Umbilical cord (tissue), 2 donors: Measurements from ENCODE around the gene SETD7. TPM values are rescaled to one million over a fixed set of nuclear protein-coding genes. Genes with fewer than 3 reads are reported as not detected.
"Not testable (repeated sequence)": the region's sequence is repeated elsewhere in the genome, so short reads cannot be mapped to it uniquely, and the experiment has no call there.

Experiments
- DNase-seq: peaks from one replicate; pipeline ENCODE4 v3.0.0-alpha.2; 2015; ENCODE audit warnings: low spot score
- total RNA-seq: library from RNA; depleted of rRNA; stranded (reverse); fragments of >200 nt; gene quantifications from one replicate; pipeline ENCODE4 v1.2.3, GENCODE V29; 2014; ENCODE audit warnings: low replicate concordance; ENCODE audit not compliant: insufficient read depth

Gene SETD7
- total RNA-seq, 1 donor from 2014 or later = 122 TPM

DNA sequence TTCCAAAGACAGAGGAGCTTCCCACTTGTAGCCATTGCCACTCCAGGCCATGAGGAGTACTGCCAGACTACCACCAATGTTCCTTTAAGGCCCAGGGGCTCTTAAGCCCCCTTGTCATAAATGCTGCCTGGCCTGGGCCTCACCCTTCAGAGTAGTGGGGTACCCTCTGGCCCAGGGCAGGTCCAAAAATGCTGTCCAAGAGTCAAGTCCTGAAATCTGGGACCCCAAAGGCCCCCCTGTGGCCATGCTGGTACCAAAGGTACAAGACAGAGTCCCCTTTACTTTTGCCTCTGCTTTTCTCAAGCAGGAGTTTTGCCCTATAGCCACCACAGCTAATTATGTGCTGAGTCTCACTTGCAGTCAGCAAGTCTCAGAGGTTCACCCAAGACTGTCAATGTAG, 85.7 kb downstream of the SETD7 start:
- DNase-seq = no peak

- no peak for DNase-seq
Observed at GRCh38 chr4:139469869-139470268, 86.2 kb downstream of the SETD7 start.

GRCh38 chr4:139469216-139469615, 86.8 kb downstream of the SETD7 start:
- no peak for DNase-seq

- DNase-seq = not testable (repeated sequence)
Observed at GRCh38 chr4:139468756-139469155, 87.3 kb downstream of the SETD7 start.

- DNase-seq = no peak
Observed at GRCh38 chr4:139465922-139466321, 90.1 kb downstream of the SETD7 start.

DNA sequence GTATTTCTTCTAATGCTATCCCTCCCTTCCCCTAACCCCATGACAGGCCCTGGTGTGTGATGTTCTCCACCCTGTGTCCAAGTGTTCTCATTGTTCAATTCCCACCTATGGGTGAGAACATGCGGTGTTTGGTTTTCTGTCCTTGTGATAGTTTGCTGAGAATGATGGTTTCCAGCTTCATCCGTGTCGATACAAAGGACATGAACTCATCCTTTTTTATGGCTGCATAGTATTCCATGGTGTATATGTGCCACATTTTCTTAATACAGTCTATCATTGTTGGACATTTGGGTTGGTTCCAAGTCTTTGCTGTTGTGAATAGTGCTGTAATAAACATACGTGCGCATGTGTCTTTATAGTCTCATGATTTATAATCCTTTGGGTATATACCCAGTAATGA, 91.5 kb downstream of the SETD7 start:
- not testable (repeated sequence) for DNase-seq

- no peak for DNase-seq
Observed at GRCh38 chr4:139461022-139461628, 94.9 kb downstream of the SETD7 start.

DNA sequence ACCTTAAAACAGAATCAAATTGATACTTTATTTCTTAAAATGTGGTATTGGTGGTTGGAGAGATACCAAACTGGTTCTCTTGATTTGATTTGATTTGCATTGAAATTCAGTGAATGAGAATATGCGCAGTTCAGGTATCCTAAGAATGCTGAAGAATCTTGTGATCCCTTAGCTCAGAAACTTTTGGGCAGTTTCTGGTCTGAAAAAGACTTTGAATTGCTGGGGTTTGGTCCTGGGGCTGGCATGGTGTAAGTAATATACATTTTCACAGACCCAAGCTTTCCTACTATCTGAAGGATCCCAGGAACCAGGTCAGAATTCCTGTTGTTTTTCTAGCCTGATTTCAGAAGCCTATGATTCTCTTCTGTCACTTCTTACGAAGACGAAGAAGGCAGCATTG, 95.5 kb downstream of the SETD7 start:
- DNase-seq = no peak

GRCh38 chr4:139458999-139459398, 97.0 kb downstream of the SETD7 start:
- no peak for DNase-seq

- no peak for DNase-seq
Observed at GRCh38 chr4:139458543-139458942, 97.5 kb downstream of the SETD7 start.

GRCh38 chr4:139457318-139457717, 98.7 kb downstream of the SETD7 start:
- no peak for DNase-seq

- no peak for DNase-seq
Observed at GRCh38 chr4:139455126-139455538, 100.9 kb downstream of the SETD7 start.

DNA sequence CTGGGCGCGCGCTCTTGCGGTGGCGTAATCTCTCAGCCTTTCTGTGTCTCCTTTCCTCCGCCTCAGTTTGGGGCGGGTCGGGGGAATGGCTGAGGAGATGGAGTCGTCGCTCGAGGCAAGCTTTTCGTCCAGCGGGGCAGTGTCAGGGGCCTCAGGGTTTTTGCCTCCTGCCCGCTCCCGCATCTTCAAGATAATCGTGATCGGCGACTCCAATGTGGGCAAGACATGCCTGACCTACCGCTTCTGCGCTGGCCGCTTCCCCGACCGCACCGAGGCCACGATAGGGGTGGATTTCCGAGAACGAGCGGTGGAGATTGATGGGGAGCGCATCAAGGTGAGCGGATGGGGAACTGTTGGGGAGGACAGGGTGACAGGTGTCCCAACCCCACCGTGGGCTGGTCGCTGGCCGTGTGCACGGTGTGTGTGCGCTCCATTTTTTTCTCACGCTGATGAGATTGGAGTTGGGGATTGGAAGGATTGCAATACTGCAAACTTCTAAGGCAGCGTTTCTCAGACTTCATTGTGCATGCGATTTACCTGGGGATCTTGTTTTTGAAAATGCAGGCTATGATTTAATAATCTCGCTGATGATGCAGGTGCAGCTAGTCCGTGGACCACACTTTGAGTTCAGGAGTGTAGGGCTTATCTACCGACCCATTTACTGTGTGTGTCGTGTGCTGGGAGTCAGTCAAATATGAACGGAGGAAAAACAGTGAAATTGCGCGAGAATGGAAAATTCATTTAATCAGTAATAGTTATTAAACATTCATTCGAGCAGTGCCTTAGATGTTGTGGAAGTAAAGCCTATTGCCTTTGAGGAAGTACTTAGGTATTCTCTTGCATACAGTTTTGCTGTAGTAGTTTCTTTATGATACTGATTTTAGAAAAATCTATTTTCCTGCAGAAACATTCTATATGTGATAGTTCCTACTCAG, 101.6 kb downstream of the SETD7 start, which contains the start of gene RAB33B:
TSS of gene RAB33B (plus strand) at position 11 of the 935 bp plus-strand sequence. CDS start at position 86, 75 bp downstream.
- no peak for DNase-seq

DNA sequence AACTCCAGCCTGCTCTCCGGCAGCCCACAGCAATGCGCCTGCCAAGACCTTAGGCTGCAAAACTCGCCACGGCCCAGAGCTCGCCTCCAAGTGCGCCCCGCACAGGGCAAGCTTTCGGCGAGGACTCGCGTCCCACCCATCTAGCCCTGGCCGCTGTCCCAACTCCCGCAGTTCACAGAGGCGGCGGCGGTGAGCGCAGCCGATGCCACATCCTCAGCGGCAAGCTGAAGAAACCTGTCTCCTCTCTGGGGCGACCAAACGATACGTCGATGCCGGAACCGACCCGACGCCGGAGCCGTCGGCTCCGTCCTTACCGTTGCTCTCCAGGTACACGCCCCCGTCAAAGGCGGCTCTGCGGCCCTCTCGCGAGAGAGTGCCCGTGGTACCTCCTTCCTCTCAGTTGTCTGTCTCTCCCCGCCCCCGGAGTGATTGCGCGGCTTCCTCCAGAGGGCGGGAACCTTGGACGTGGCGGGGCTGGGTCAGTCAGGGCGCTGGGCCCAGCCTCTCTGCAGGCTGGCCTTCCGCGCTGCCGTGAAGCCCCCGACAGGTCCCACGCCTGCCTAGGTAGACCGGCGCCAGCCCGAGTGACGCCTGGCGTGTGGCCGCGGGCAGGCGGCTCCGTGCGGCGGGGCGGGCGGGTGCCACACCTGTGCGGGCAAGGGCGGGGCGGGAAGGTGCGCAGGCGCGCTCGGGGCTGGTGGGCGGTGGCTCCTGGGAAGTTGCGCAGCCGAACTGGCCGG, 102.5 kb downstream of the SETD7 start:
- DNase-seq = peak; percentile 99

DNA sequence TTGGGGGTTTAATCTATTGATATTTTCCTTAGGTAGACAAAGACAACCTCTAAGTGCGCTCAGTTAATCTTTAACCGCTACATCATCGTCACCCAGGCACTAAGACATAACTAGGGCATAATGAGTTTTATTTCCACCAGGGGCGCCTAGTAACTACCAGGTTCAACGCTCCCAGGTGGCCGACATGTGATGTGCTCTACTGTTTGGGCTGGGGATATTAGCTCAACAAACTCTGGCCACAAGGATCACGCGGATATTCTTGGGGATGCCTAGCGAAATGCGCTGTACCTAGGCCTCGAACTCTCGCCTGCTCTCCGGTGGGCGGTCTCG, 103.0 kb downstream of the SETD7 start:
- DNase-seq = no peak

- no peak for DNase-seq
Observed at GRCh38 chr4:139451997-139452396, 104.0 kb downstream of the SETD7 start.

- DNase-seq = no peak
Observed at GRCh38 chr4:139450586-139450985, 105.4 kb downstream of the SETD7 start.

DNA sequence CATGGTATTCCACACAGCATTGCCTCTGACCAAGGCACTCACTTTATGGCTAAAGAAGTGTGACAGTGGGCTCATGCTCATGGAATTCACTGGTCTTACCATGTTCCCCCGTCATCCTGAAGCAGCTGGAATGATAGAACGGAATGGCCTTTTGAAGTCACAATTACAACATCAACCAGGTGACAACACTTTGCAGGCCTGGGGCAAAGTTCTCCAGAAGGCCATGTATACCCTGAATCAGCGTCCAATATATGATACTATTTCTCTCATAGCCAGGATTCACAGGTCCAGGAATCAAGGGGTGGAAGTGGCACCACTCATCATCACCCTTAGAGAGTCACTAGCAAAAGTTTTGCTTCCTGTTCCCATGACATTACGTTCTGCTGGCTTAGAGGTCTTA, 108.9 kb downstream of the SETD7 start:
- not testable (repeated sequence) for DNase-seq
